ENCODE results near the gene DIP2B.

DNA sequence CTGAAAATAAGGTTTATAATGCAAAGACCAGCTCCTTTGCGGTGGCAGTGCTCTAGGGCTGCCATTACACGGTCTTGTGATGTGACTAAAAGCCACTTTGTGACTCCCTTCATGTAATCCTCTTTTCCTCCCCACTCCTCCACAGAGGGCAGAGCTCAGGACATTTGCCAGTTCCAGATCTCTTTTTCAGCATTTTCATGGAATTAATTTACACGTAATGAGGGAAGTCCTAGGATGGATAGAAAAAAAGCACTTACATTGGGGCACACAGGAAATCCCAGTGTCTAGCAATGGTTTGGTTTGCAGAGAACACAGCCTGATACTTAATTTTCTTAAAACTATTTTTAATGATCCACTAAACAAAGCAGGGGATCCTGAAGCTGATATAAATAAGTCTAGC is 241.6 kb downstream of the DIP2B start:
- TF ChIP-seq, protein P1, sequence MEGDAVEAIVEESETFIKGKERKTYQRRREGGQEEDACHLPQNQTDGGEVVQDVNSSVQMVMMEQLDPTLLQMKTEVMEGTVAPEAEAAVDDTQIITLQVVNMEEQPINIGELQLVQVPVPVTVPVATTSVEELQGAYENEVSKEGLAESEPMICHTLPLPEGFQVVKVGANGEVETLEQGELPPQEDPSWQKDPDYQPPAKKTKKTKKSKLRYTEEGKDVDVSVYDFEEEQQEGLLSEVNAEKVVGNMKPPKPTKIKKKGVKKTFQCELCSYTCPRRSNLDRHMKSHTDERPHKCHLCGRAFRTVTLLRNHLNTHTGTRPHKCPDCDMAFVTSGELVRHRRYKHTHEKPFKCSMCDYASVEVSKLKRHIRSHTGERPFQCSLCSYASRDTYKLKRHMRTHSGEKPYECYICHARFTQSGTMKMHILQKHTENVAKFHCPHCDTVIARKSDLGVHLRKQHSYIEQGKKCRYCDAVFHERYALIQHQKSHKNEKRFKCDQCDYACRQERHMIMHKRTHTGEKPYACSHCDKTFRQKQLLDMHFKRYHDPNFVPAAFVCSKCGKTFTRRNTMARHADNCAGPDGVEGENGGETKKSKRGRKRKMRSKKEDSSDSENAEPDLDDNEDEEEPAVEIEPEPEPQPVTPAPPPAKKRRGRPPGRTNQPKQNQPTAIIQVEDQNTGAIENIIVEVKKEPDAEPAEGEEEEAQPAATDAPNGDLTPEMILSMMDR (IDR thresholded peaks at IDR 0.05) = no peak
- TF ChIP-seq POLR2AphosphoS5 (IDR thresholded peaks at IDR 0.05; ENCODE audit: low read depth, low read length) = no peak
- no peak for TF ChIP-seq TCF7L2 (IDR thresholded peaks at IDR 0.05; ENCODE audit: low read depth, low read length)
- TF ChIP-seq REST (IDR thresholded peaks at IDR 0.05; ENCODE audit: insufficient read depth in 1 of 2, low read depth in 2 of 2, low read length in 1 of 2) = no peak
- no peak for TF ChIP-seq SIN3A (IDR thresholded peaks at IDR 0.05; ENCODE audit: borderline replicate concordance, insufficient read depth, low read depth, low read length)

Data from Panc1 (cell line).